PC-9 (cell line): Measurements from ENCODE around the gene FAM107A. TPM values are rescaled to one million over a fixed set of nuclear protein-coding genes. Genes with fewer than 3 reads are reported as not detected.

Source experiments
- BruUV-seq: library from RNA; stranded (reverse); fragments of 400-500 nt; replicated peaks from 2 replicates; lab custom pipeline; 2021; lab: Mats Ljungman, UMichigan
- CTCF ChIA-PET: fragments of 300-600 bp; sonication (Branson Sonifier 250); formaldehyde crosslinking; loops from one replicate; lab custom pipeline; 2022; ENCODE audit warnings: antibody characterized with exemption; lab: Charles Lee
- POLR2A ChIA-PET: fragments of 300-600 bp; sonication (Branson Sonifier 250); formaldehyde crosslinking; loops from one replicate; lab custom pipeline; 2022; ENCODE audit warnings: antibody characterized with exemption; ENCODE audit not compliant: unreplicated experiment; lab: Charles Lee
- DNase-seq, 2 experiments: peaks; one replicate each; pipeline versions ENCODE4 v3.0.0 to v3.0.0-alpha.2; 2015 to 2022; ENCODE audit warnings: mixed read lengths in 1 of 2
- H2AFZ ChIP-seq: fragments of 200-600 bp; sonication (generic); 2 replicates; pipeline ENCODE4 v1.8.1; 2017; ENCODE audit warnings: antibody characterized with exemption
- H3F3A ChIP-seq: fragments of 200-600 bp; sonication (generic); 2 replicates; pipeline ENCODE4 v1.8.1; 2017; ENCODE audit warnings: antibody characterized with exemption, mild to moderate bottlenecking, low read depth; ENCODE audit not compliant: insufficient read depth
- H3K27ac ChIP-seq: fragments of 200-600 bp; sonication (generic); 2 replicates; pipeline ENCODE4 v1.6.1; 2016; ENCODE audit warnings: mixed run types
- H3K27me3 ChIP-seq: fragments of 200-600 bp; sonication (generic); 2 replicates; pipeline ENCODE4 v1.6.1; 2016; ENCODE audit warnings: low read depth, mixed run types; ENCODE audit not compliant: insufficient read depth
- H3K36me3 ChIP-seq: fragments of 200-600 bp; sonication (generic); 2 replicates; pipeline ENCODE4 v1.6.1; 2016; ENCODE audit warnings: low read depth, mixed run types
- H3K4me1 ChIP-seq: fragments of 200-600 bp; sonication (generic); replicated peaks from 2 replicates; pipeline ENCODE4 v1.6.1; 2016; ENCODE audit warnings: mixed run types; ENCODE audit not compliant: insufficient read depth
- H3K4me2 ChIP-seq: fragments of 200-600 bp; sonication (generic); 2 replicates; pipeline ENCODE4 v1.6.1; 2017; ENCODE audit warnings: mixed run types
- H3K4me3 ChIP-seq: fragments of 200-600 bp; sonication (generic); 2 replicates; pipeline ENCODE4 v1.6.1; 2016; ENCODE audit warnings: mixed run types
- H3K79me2 ChIP-seq: fragments of 200-600 bp; sonication (generic); 2 replicates; pipeline ENCODE4 v1.6.1; 2017; ENCODE audit warnings: low read depth, mixed run types
- H3K9me2 ChIP-seq: fragments of 200-600 bp; sonication (generic); 2 replicates; pipeline ENCODE4 v1.8.1; 2017; ENCODE audit warnings: mild to moderate bottlenecking; ENCODE audit not compliant: insufficient read depth
- H3K9me3 ChIP-seq: fragments of 200-600 bp; sonication (generic); 2 replicates; pipeline ENCODE4 v1.8.1; 2016; ENCODE audit warnings: low read depth; ENCODE audit not compliant: insufficient read depth
- H4K20me1 ChIP-seq: fragments of 200-600 bp; sonication (generic); 2 replicates; pipeline ENCODE4 v1.8.1; 2017; ENCODE audit not compliant: insufficient read depth
- EZH2 ChIP-seq: fragments of 200-600 bp; sonication (generic); IDR thresholded peaks from 2 replicates; pipeline ENCODE4 v1.8.0; 2017; ENCODE audit warnings: antibody characterized with exemption, low read depth
- intact Hi-C: fragments of 100-400 bp; cut with micrococcal nuclease; formaldehyde crosslinking; loops from one replicate; pipeline ENCODE4 v1.10.0; 2022; ENCODE audit not compliant: unreplicated experiment
- total RNA-seq: library from RNA; stranded (reverse); gene quantifications from 2 replicates; pipeline ENCODE4 v1.2.3, GENCODE V29; 2021
- TF ChIP-seq, protein P1 (sequence below): fragments of 200-600 bp; sonication (generic); conservative IDR thresholded peaks from 2 replicates; pipeline ENCODE4 v1.6.1; 2017; ENCODE audit warnings: mixed run types, antibody characterized with exemption, mild to moderate bottlenecking, moderate library complexity

The FAM107A gene
- total RNA-seq, 1 experiment from 2014 or later = not detected

DNA sequence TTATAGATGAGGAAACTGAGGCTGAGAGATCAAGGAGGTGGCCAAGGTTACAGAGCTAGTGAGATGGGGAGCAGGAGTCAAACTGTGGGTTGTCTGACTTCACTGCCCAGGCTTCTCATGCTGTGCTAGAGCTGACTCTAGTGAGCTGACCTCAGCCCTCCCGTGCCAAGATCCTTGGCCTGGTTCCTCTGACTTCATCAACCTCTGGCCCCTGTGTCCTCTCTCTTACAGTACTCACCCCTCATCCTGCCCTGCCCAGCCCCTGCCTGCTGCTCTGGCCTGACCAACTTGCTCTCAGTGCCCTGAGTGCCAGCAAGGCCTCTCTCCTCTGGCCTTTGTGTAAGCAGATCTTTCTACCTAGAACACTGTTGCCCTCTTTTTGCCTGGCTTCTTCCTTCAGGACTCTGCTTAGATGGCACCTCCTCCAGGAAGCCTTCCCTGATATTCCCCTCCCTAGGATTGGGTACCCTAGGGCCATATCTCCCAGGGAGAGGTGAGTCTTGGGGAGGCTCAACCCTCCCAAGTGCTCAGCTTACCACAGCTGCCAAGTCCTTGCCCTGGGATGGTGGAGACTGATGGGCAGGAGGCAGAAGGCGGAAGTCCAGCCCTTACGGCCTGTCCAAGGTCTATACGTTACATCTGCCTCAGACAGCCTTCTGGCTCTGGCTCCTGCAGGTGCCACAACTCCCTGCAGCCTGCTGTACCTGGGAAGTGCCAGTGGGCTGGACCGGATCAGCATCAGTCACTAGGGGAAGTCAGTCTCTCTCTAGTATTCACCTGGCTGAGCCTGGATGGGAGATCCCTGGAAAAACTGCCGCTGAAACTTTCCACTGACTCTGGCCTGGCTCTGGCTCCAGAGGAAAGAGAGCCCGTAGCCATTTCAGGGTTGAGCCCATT is 36.3 kb upstream of the FAM107A start:
- 0 out of 2 replicates have a peak, but pooled peaks cover 5% of the 10 kb centered on the region for H3F3A ChIP-seq
- CTCF ChIA-PET = no interaction called here
- TF ChIP-seq, protein P1, sequence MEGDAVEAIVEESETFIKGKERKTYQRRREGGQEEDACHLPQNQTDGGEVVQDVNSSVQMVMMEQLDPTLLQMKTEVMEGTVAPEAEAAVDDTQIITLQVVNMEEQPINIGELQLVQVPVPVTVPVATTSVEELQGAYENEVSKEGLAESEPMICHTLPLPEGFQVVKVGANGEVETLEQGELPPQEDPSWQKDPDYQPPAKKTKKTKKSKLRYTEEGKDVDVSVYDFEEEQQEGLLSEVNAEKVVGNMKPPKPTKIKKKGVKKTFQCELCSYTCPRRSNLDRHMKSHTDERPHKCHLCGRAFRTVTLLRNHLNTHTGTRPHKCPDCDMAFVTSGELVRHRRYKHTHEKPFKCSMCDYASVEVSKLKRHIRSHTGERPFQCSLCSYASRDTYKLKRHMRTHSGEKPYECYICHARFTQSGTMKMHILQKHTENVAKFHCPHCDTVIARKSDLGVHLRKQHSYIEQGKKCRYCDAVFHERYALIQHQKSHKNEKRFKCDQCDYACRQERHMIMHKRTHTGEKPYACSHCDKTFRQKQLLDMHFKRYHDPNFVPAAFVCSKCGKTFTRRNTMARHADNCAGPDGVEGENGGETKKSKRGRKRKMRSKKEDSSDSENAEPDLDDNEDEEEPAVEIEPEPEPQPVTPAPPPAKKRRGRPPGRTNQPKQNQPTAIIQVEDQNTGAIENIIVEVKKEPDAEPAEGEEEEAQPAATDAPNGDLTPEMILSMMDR = no peak
- TF ChIP-seq EZH2 = no peak
- no TSS peak for BruUV-seq
- no peak overlapping the region for H2AFZ ChIP-seq
- H3K9me3 ChIP-seq = no peaks in the 10 kb centered on the region
- no peak overlapping the region for H3K4me2 ChIP-seq
- H3K27ac ChIP-seq = no peak overlapping the region
- no peaks in the 10 kb centered on the region for H3K79me2 ChIP-seq
- no peak overlapping the region for H3K4me3 ChIP-seq
- no peaks in the 10 kb centered on the region for H4K20me1 ChIP-seq
- H3K36me3 ChIP-seq = no peaks in the 10 kb centered on the region
- H3K4me1 ChIP-seq = peaks cover 10% of the 10 kb centered on the region
- no peaks in the 10 kb centered on the region for H3K9me2 ChIP-seq
- POLR2A ChIA-PET = no interaction called here
- intact Hi-C loops = no loop called here
- DNase-seq = no peak
- H3K27me3 ChIP-seq = no peaks in the 10 kb centered on the region

DNA sequence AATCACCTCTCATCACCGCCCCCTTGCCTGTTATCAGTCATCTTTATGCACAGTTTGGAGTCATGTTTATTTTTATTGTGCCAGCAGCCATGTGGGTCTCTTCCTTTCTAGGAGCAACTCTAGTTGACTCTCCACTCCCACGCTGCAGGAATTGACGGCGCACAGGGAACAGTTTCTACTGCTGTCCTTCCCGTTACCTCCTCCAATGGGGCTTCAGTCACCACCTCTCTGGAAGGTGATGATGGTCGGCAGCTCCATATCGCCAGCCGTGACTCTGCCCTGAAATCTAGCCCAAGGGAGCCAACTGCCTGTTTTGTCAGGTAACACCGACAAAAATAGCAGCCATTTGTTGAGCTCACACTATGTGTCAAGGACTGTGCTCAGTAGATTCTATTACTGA is 35.6 kb upstream of the FAM107A start:
- no peaks in the 10 kb centered on the region for H4K20me1 ChIP-seq
- H3F3A ChIP-seq = 0 out of 2 replicates have a peak, but pooled peaks cover 11% of the 10 kb centered on the region
- H3K4me1 ChIP-seq = peaks cover 16% of the 10 kb centered on the region
- H3K4me3 ChIP-seq = no peak overlapping the region
- BruUV-seq = no TSS peak
- intact Hi-C loops = no loop called here
- CTCF ChIA-PET = no interaction called here
- H2AFZ ChIP-seq = no peak overlapping the region
- no peaks in the 10 kb centered on the region for H3K9me2 ChIP-seq
- TF ChIP-seq EZH2 = no peak
- TF ChIP-seq, protein P1 = no peak
- no peak overlapping the region for H3K27ac ChIP-seq
- no peak overlapping the region for H3K4me2 ChIP-seq
- H3K79me2 ChIP-seq = no peaks in the 10 kb centered on the region
- H3K36me3 ChIP-seq = no peaks in the 10 kb centered on the region
- no peak for DNase-seq
- no peaks in the 10 kb centered on the region for H3K9me3 ChIP-seq
- H3K27me3 ChIP-seq = no peaks in the 10 kb centered on the region
- POLR2A ChIA-PET = no interaction called here

DNA sequence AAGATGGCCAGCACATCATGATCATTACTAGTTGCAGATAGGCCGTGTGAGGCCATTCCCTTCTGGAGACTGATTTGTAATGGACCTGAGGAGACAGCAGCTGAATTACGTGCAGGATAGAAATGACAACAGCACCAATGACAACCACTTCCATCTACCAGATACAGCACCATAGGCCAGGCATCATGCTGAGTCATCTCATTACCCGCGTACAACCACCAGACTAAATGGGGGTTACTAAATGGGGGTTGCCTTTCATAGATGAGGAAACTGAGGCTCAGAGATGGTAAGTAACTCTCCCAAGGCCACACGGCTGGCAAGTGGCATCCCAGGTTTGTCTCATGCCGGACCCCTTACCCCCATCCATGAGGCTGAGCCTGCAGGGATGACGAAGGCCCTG is 32.8 kb upstream of the FAM107A start:
- no peak overlapping the region for H3K27ac ChIP-seq
- H3F3A ChIP-seq = 0 out of 2 replicates have a peak, but pooled peaks cover 11% of the 10 kb centered on the region
- H3K4me3 ChIP-seq = no peak overlapping the region
- ChIA-PET CTCF (no interaction called here), POLR2A (no interaction called here)
- peaks cover 20% of the 10 kb centered on the region for H3K4me1 ChIP-seq
- H3K36me3 ChIP-seq = no peaks in the 10 kb centered on the region
- no peak for DNase-seq
- no peak overlapping the region for H3K4me2 ChIP-seq
- BruUV-seq = no TSS peak
- H4K20me1 ChIP-seq = no peaks in the 10 kb centered on the region
- no peak overlapping the region for H2AFZ ChIP-seq
- no peaks in the 10 kb centered on the region for H3K79me2 ChIP-seq
- TF ChIP-seq, protein P1 = no peak
- TF ChIP-seq EZH2 = no peak
- no peaks in the 10 kb centered on the region for H3K27me3 ChIP-seq
- intact Hi-C loops = loop anchor here (5.0 kb wide), 1 partner anchor 178 kb away; the partner anchor contains the start of gene PDHB
- H3K9me3 ChIP-seq = no peaks in the 10 kb centered on the region
- no peaks in the 10 kb centered on the region for H3K9me2 ChIP-seq
